ENCODE results near the gene DHRS7C.
"Not testable (repeated sequence)": the region's sequence is repeated elsewhere in the genome, so short reads cannot be mapped to it uniquely, and the experiment has no call there.

Gene DHRS7C

DNA sequence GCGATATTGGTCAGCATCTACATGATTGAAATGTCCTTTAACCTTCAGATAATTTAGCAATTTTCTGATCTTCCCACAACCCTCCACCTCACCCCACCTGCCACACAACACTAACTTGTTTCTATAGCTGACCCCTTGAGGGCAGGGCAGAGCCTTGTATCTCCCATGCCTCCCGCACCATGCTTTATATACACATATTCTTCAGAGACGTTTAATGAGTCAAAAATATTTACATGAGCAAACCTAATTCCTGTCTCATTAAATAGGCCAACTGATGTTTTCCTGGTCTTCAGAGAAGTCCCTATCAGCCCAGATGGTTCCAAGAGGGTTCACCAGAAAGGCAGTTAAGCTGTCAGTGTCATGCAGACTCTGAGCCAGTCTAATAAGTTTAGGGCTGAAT, 6.6 kb upstream of the DHRS7C start:
- H3K27me3 ChIP-seq (ENCODE audit: insufficient read depth, insufficient read length): no peaks in the 10 kb centered on the region
- no peak for TF ChIP-seq YY1 (IDR thresholded peaks at IDR 0.05; ENCODE audit: insufficient read depth, insufficient read length)
- TF ChIP-seq ZNF274 (IDR thresholded peaks at IDR 0.05; ENCODE audit: low read depth, low read length): no peak
- TF ChIP-seq SUZ12 (IDR thresholded peaks at IDR 0.05; ENCODE audit: extremely low read depth, insufficient read depth, insufficient read length): no peak
- H3K36me3 ChIP-seq (ENCODE audit: insufficient read depth, insufficient read length, low read length): no peaks in the 10 kb centered on the region
- no peak for DNase-seq (ENCODE audit: low read depth, low spot score)
- no peak overlapping the region for H3K4me3 ChIP-seq (ENCODE audit: insufficient read length, low read depth)
- no peak overlapping the region for H3K9ac ChIP-seq (ENCODE audit: insufficient read length, low read depth)
- no peaks in the 10 kb centered on the region for H3K9me3 ChIP-seq (ENCODE audit: insufficient read depth, low read length)
- H3K4me1 ChIP-seq (ENCODE audit: insufficient read depth, insufficient read length): peaks cover 3% of the 10 kb centered on the region

DNA sequence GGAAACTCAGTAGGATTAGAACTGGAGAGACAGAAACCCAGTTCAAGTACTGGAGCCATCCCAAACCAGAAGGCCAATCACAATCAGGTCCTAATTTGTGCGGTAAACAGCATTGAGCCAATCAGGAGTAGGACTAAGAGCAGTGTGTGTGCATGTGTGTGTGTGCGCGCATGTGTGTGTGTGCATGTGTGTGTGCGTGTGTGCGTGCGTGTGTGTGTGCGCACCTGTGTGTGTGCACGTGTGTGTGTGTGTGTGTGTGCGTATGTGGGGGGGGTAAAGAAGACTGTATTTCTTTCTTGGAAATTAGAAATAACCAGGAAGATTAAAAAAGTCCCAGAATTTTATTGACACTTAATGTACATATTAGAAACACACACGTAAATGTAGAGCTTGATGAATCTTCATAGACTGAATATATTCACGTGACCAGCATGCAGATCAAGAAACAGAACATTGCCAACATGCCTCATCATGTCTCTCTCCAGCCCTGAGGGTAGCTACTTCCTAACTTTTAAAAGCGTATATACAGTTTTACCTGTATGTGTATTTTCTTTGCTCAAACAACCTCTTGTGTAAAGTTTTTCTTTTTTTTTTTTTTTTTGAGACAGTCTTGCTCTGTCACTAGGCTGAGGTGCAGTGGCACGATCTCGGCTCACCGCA, 919 bp upstream of the DHRS7C start:
- TF ChIP-seq ZNF274 (IDR thresholded peaks at IDR 0.05; ENCODE audit: low read depth, low read length) (no peak), YY1 (IDR thresholded peaks at IDR 0.05; ENCODE audit: insufficient read depth, insufficient read length) (no peak), SUZ12 (IDR thresholded peaks at IDR 0.05; ENCODE audit: extremely low read depth, insufficient read depth, insufficient read length) (no peak)
- no peaks in the 10 kb centered on the region for H3K27me3 ChIP-seq (ENCODE audit: insufficient read depth, insufficient read length)
- no peaks in the 10 kb centered on the region for H3K9me3 ChIP-seq (ENCODE audit: insufficient read depth, low read length)
- no peak overlapping the region for H3K9ac ChIP-seq (ENCODE audit: insufficient read length, low read depth)
- H3K4me1 ChIP-seq (ENCODE audit: insufficient read depth, insufficient read length): peaks cover 3% of the 10 kb centered on the region
- DNase-seq (ENCODE audit: low read depth, low spot score): no peak
- no peaks in the 10 kb centered on the region for H3K36me3 ChIP-seq (ENCODE audit: insufficient read depth, insufficient read length, low read length)
- H3K4me3 ChIP-seq (ENCODE audit: insufficient read length, low read depth): no peak overlapping the region

DNA sequence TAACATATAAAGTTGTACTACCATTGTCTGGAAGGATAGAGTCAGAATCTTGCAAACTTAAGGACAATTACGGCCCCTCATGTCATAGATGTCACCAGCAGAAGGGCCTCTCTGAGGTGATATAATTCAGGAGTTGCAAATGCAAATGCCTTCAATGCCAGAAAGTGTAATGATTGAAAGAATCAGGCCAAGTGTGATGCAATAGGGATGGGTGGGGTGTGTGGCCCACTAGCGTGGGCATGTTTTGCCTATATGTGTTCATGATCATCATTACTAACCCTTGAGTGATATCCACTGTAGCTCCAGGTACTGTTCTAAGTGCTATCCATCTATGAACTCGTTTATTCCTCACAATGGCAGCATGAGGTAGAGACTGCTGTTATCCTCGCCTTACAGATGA, 1.1 kb downstream of the DHRS7C start:
- TF ChIP-seq YY1 (IDR thresholded peaks at IDR 0.05; ENCODE audit: insufficient read depth, insufficient read length) (no peak), SUZ12 (IDR thresholded peaks at IDR 0.05; ENCODE audit: extremely low read depth, insufficient read depth, insufficient read length) (no peak), ZNF274 (IDR thresholded peaks at IDR 0.05; ENCODE audit: low read depth, low read length) (no peak)
- H3K9me3 ChIP-seq (ENCODE audit: insufficient read depth, low read length): no peaks in the 10 kb centered on the region

GRCh38 chr17:9788601-9789000, 2.8 kb downstream of the DHRS7C start:
- H3K4me3 ChIP-seq (ENCODE audit: insufficient read length, low read depth): no peak overlapping the region

More for the DNA sequence above, 1.1 kb downstream of the DHRS7C start:
- no peak for DNase-seq (ENCODE audit: low read depth, low spot score)
- Histone ChIP-seq H3K4me3 (ENCODE audit: insufficient read length, low read depth) (no peak overlapping the region), H3K9ac (ENCODE audit: insufficient read length, low read depth) (no peak overlapping the region), H3K27me3 (ENCODE audit: insufficient read depth, insufficient read length) (no peaks in the 10 kb centered on the region), H3K4me1 (ENCODE audit: insufficient read depth, insufficient read length) (peaks cover 3% of the 10 kb centered on the region), H3K36me3 (ENCODE audit: insufficient read depth, insufficient read length, low read length) (no peaks in the 10 kb centered on the region)

GRCh38 chr17:9784544-9784943, 6.8 kb downstream of the DHRS7C start:
- no peaks in the 10 kb centered on the region for H3K9me3 ChIP-seq (ENCODE audit: insufficient read depth, low read length)
- TF ChIP-seq YY1 (IDR thresholded peaks at IDR 0.05; ENCODE audit: insufficient read depth, insufficient read length) (no peak), SUZ12 (IDR thresholded peaks at IDR 0.05; ENCODE audit: extremely low read depth, insufficient read depth, insufficient read length) (no peak), ZNF274 (IDR thresholded peaks at IDR 0.05; ENCODE audit: low read depth, low read length) (no peak)
- H3K4me1 ChIP-seq (ENCODE audit: insufficient read depth, insufficient read length): no peaks in the 10 kb centered on the region
- no peaks in the 10 kb centered on the region for H3K36me3 ChIP-seq (ENCODE audit: insufficient read depth, insufficient read length, low read length)
- H3K9ac ChIP-seq (ENCODE audit: insufficient read length, low read depth): no peak overlapping the region
- DNase-seq (ENCODE audit: low read depth, low spot score): no peak
- no peaks in the 10 kb centered on the region for H3K27me3 ChIP-seq (ENCODE audit: insufficient read depth, insufficient read length)
- H3K4me3 ChIP-seq (ENCODE audit: insufficient read length, low read depth): no peak overlapping the region

More at GRCh38 chr17:9788601-9789000, 2.8 kb downstream of the DHRS7C start:
- peaks cover 3% of the 10 kb centered on the region for H3K4me1 ChIP-seq (ENCODE audit: insufficient read depth, insufficient read length)
- no peaks in the 10 kb centered on the region for H3K36me3 ChIP-seq (ENCODE audit: insufficient read depth, insufficient read length, low read length)
- H3K9ac ChIP-seq (ENCODE audit: insufficient read length, low read depth): no peak overlapping the region
- H3K9me3 ChIP-seq (ENCODE audit: insufficient read depth, low read length): no peaks in the 10 kb centered on the region
- TF ChIP-seq ZNF274 (IDR thresholded peaks at IDR 0.05; ENCODE audit: low read depth, low read length): no peak
- no peak for TF ChIP-seq YY1 (IDR thresholded peaks at IDR 0.05; ENCODE audit: insufficient read depth, insufficient read length)
- no peak for DNase-seq (ENCODE audit: low read depth, low spot score)
- H3K27me3 ChIP-seq (ENCODE audit: insufficient read depth, insufficient read length): no peaks in the 10 kb centered on the region

- not testable (repeated sequence) for H3K9me3 ChIP-seq (ENCODE audit: insufficient read depth, low read length); H3K36me3 ChIP-seq (ENCODE audit: insufficient read depth, insufficient read length, low read length); H3K27me3 ChIP-seq (ENCODE audit: insufficient read depth, insufficient read length); DNase-seq (ENCODE audit: low read depth, low spot score); H3K4me3 ChIP-seq (ENCODE audit: insufficient read length, low read depth); H3K4me1 ChIP-seq (ENCODE audit: insufficient read depth, insufficient read length); H3K9ac ChIP-seq (ENCODE audit: insufficient read length, low read depth)
These were observed 7.9 kb downstream of the DHRS7C start for GRCh38 chr17:9783465-9783864.

DNA sequence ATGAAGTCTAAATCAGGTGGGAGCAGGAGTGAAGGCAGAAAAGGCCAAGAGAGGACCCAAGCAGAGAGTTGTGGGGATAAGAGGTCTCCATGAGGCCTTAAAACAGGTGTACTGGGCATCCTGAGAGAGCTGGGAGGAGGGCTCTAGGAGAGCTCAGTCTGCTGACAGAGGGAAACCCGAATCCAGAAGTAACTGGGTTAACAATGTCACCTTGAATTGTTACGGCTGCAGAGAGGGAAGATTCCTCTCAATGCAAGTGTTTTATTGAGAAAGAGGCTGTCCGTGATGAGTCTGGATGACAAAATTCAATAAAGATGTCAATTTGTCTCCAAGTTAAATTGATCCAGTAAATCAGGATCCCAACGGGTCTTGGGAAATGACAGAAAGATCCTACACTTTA, 8.3 kb downstream of the DHRS7C start:
- Histone ChIP-seq H3K27me3 (ENCODE audit: insufficient read depth, insufficient read length) (no peaks in the 10 kb centered on the region), H3K4me3 (ENCODE audit: insufficient read length, low read depth) (no peak overlapping the region), H3K9ac (ENCODE audit: insufficient read length, low read depth) (no peak overlapping the region), H3K9me3 (ENCODE audit: insufficient read depth, low read length) (no peaks in the 10 kb centered on the region), H3K36me3 (ENCODE audit: insufficient read depth, insufficient read length, low read length) (no peaks in the 10 kb centered on the region), H3K4me1 (ENCODE audit: insufficient read depth, insufficient read length) (no peaks in the 10 kb centered on the region)
- DNase-seq (ENCODE audit: low read depth, low spot score): no peak
- TF ChIP-seq YY1 (IDR thresholded peaks at IDR 0.05; ENCODE audit: insufficient read depth, insufficient read length) (no peak), ZNF274 (IDR thresholded peaks at IDR 0.05; ENCODE audit: low read depth, low read length) (no peak), SUZ12 (IDR thresholded peaks at IDR 0.05; ENCODE audit: extremely low read depth, insufficient read depth, insufficient read length) (no peak)
